ENCODE measurements around the gene GAB2. TPM values are rescaled to one million over a fixed set of nuclear protein-coding genes. Genes with fewer than 3 reads are reported as not detected.

GAB2 gene
- total RNA-seq, 4 donors from 2014 or later = 14.0 to 41.3 (median 34.7) TPM

GRCh38 chr11:78304201-78304600, 113.4 kb downstream of the GAB2 start:
- H3K36me3 ChIP-seq = no peaks in the 10 kb centered on the region
- H3K4me1 ChIP-seq = no peaks in the 10 kb centered on the region
- no peak for DNase-seq
- H3K27me3 ChIP-seq = no peaks in the 10 kb centered on the region
- TF ChIP-seq POLR2A (IDR thresholded peaks at IDR 0.05) (no peak), CTCF (IDR thresholded peaks at IDR 0.05) (no peak)
- no peaks in the 10 kb centered on the region for H3K9me3 ChIP-seq
- no peak overlapping the region for H3K27ac ChIP-seq
- H3K4me3 ChIP-seq = no peak overlapping the region

GRCh38 chr11:78300108-78300839, 117.3 kb downstream of the GAB2 start:
- TF ChIP-seq POLR2A (IDR thresholded peaks at IDR 0.05) (no peak), CTCF (IDR thresholded peaks at IDR 0.05) (no peak)
- no peak for DNase-seq
- no peak overlapping the region for H3K4me3 ChIP-seq
- H3K27me3 ChIP-seq = no peaks in the 10 kb centered on the region
- no peaks in the 10 kb centered on the region for H3K9me3 ChIP-seq
- no peak overlapping the region for H3K27ac ChIP-seq
- no peaks in the 10 kb centered on the region for H3K4me1 ChIP-seq
- H3K36me3 ChIP-seq = no peaks in the 10 kb centered on the region

- H3K4me3 ChIP-seq = no peak overlapping the region
- TF ChIP-seq POLR2A (IDR thresholded peaks at IDR 0.05) = no peak
- TF ChIP-seq CTCF (IDR thresholded peaks at IDR 0.05) = no peak
- H3K27me3 ChIP-seq = no peaks in the 10 kb centered on the region
- no peaks in the 10 kb centered on the region for H3K36me3 ChIP-seq
- DNase-seq = no peak
- H3K9me3 ChIP-seq = no peaks in the 10 kb centered on the region
- no peaks in the 10 kb centered on the region for H3K4me1 ChIP-seq
- no peak overlapping the region for H3K27ac ChIP-seq
These were observed 118.5 kb downstream of the GAB2 start for GRCh38 chr11:78299000-78299710.

GRCh38 chr11:78298291-78298771, 119.3 kb downstream of the GAB2 start:
- no peaks in the 10 kb centered on the region for H3K4me1 ChIP-seq
- no peak overlapping the region for H3K4me3 ChIP-seq
- DNase-seq = no peak
- H3K27ac ChIP-seq = no peak overlapping the region
- no peaks in the 10 kb centered on the region for H3K9me3 ChIP-seq
- H3K36me3 ChIP-seq = no peaks in the 10 kb centered on the region
- no peak for TF ChIP-seq CTCF (IDR thresholded peaks at IDR 0.05)
- TF ChIP-seq POLR2A (IDR thresholded peaks at IDR 0.05) = no peak
- H3K27me3 ChIP-seq = no peaks in the 10 kb centered on the region

GRCh38 chr11:78295991-78296930, 121.4 kb downstream of the GAB2 start:
- no peaks in the 10 kb centered on the region for H3K27me3 ChIP-seq
- no peak overlapping the region for H3K27ac ChIP-seq
- H3K9me3 ChIP-seq = no peaks in the 10 kb centered on the region
- TF ChIP-seq POLR2A (IDR thresholded peaks at IDR 0.05) (no peak), CTCF (IDR thresholded peaks at IDR 0.05) (no peak)
- no peaks in the 10 kb centered on the region for H3K36me3 ChIP-seq
- H3K4me3 ChIP-seq = no peak overlapping the region
- DNase-seq = no peak
- H3K4me1 ChIP-seq = no peaks in the 10 kb centered on the region
